Ectodermal cell (in vitro differentiated cells): ENCODE results near the gene POLD4.

ENCODE experiments used
- H3K27ac ChIP-seq: 2 replicates; pipeline ENCODE4 v1.7.0; 2013; ENCODE audit warnings: mild to moderate bottlenecking, low read depth, low read length; ENCODE audit not compliant: insufficient read depth, poor library complexity, severe bottlenecking
- H3K27me3 ChIP-seq: 2 replicates; pipeline ENCODE4 v1.7.0; 2013; ENCODE audit warnings: mild to moderate bottlenecking, low read length; ENCODE audit not compliant: insufficient read depth, control insufficient read depth, poor library complexity, severe bottlenecking
- H3K36me3 ChIP-seq: one replicate; pipeline ENCODE4 v1.7.0; 2013; ENCODE audit warnings: low read length; ENCODE audit not compliant: control insufficient read depth, insufficient read depth
- H3K4me1 ChIP-seq: one replicate; pipeline ENCODE4 v1.7.0; 2013; ENCODE audit warnings: low read length; ENCODE audit not compliant: control insufficient read depth, insufficient read depth
- H3K4me3 ChIP-seq: 2 replicates; pipeline ENCODE4 v1.7.0; 2013; ENCODE audit warnings: low read depth, low read length, control low read depth; ENCODE audit not compliant: insufficient read depth
- H3K9me3 ChIP-seq: 2 replicates; pipeline ENCODE4 v1.7.0; 2013; ENCODE audit warnings: mild to moderate bottlenecking, low read length, moderate library complexity; ENCODE audit not compliant: control insufficient read depth
- WGBS, 2 experiments: methylation state at CpG; one replicate each; pipeline ENCODE4 v1.1.7; 2013; ENCODE audit warnings: missing lambda C conversion rate in 2 of 2; 5-methylcytosine and 5-hydroxymethylcytosine counted together

Gene POLD4

DNA sequence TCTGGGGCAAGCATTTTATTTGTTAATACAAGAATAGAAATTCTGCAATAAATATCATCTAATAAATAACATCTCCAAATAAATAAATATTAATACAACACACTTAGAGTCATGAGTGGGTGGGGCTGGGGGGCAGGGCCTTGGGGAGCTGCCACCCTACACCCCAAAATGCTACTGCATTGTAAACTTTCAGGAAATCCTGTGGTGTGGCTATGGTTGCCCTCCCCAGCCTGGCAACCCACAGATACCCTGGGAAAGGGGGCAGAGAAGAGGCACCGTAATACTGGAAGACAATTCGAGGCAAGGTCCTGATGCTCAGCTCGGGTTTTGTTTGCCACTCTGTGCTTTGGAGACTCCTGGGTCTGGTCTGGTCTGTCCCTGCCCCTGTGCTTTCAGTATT lies 10.8 kb upstream of the POLD4 start:
- peaks cover 11% of the 10 kb centered on the region for H3K4me1 ChIP-seq
- H3K4me3 ChIP-seq: no peak overlapping the region
- no peaks in the 10 kb centered on the region for H3K9me3 ChIP-seq
- no peak overlapping the region for H3K27ac ChIP-seq
- H3K27me3 ChIP-seq: peaks cover 4% of the 10 kb centered on the region
- 86 to 93% methylated on average over 3 of the region's 3 CpGs for WGBS, 2 experiments
- no peaks in the 10 kb centered on the region for H3K36me3 ChIP-seq

DNA sequence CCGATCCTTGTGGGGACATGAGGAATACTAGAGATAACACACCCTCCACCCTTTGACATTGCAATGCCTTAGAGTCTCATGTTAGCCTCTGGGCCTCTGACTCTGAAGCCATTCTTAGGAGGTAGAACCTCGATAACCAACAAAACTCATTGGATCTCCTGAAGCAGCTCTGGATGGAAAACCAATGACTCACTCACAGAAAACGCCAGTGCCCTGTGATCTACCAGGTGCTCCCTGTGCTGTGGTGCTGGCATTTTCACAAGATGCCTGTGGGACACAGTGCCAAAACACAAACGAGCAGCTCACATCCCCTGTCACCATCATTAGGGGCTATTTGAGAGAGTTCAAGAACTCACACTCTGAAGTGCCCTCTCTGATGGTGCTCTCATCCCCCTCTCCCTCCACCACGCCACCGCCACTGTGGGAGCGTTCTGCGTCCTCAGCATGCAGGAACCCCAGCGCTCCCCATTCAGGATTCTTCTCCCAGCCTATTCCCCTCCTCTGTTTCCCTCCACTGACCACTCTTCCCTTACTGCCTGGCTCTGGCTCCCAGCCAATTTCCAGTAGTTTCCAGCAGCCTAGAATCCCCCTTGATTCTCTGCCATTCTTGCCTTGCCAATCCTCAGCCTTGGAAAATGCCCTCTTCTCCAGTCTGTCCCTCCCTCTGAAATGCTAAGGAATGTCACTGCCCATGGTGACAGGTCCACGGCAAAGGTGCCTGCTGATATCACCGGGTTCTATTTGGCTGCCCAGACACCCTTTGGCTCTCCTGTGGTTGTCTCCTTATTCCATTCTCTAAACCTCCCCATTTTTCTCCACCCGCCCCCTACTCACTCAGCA lies 4.7 kb upstream of the POLD4 start:
- H3K27me3 ChIP-seq: no peaks in the 10 kb centered on the region
- H3K9me3 ChIP-seq: no peaks in the 10 kb centered on the region
- no peaks in the 10 kb centered on the region for H3K36me3 ChIP-seq
- H3K27ac ChIP-seq: no peak overlapping the region
- WGBS, 2 experiments: 88 to 91% methylated on average over 12 of the region's 12 CpGs
- peaks cover 24% of the 10 kb centered on the region for H3K4me1 ChIP-seq
- H3K4me3 ChIP-seq: no peak overlapping the region

DNA sequence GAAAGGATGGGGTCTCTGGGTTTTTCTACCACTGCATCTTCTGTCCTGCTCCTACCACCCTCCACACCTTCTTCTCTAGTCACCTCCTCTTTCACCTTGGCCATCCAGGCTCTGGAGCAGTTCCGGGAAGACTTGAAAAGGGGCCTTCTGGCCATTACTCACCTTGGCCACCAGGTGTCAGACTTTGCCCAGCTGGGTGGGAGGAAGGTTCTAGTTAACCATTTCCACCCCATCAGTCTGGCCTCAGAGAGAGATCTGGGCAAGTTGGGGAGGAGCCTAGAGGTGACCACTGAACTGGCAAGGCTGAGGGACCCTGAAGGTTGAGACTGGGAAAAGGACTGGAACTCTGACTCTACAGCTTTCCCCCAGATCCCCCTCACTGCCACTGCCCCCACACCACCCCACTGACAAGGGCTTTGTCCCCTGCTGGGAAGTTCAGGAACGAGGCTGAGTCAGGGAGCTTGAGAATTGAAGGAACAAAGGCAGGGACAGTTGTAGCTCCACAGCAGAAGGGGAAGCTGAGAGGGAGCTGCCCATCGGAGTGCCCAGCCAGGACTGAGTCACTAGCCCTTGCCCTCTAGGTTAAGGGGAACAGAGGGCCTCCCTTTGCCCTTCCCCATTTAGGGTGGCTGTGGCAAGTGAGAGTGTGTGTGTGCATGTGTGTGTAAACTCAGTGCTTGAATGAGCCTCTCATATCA lies 3.7 kb upstream of the POLD4 start:
- H3K36me3 ChIP-seq: no peaks in the 10 kb centered on the region
- no peaks in the 10 kb centered on the region for H3K9me3 ChIP-seq
- no peak overlapping the region for H3K4me3 ChIP-seq
- 22 to 24% methylated on average over 3 of the region's 3 CpGs for WGBS, 2 experiments
- H3K27ac ChIP-seq: no peak overlapping the region
- H3K4me1 ChIP-seq: peaks cover 30% of the 10 kb centered on the region
- no peaks in the 10 kb centered on the region for H3K27me3 ChIP-seq

DNA sequence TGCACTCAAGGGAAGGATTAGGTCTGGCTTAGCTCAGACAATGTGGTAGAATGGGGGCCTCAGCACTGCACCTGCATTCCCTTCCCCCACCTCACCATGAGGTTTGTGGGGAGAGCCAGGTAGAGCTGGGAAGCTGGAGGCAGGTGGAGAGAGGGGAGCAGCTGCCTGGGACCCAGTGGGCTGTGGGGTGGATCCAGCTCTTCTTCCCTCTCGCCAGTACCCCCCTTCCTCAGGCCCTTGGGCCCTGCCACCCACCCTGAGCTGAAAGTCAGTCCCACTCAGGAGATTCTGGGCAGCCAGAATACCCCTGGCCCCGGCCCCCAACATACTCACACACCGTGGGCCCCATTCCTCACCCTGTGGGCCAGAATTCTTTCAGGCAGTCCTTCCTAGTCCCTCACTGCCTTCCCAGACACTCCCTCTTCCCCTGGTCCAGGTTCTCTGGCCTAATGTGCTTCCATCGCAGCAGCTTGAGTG lies 3.1 kb upstream of the POLD4 start:
- Histone ChIP-seq H3K27me3 (no peaks in the 10 kb centered on the region), H3K4me3 (no peak overlapping the region), H3K27ac (no peak overlapping the region), H3K36me3 (no peaks in the 10 kb centered on the region), H3K4me1 (peaks cover 30% of the 10 kb centered on the region), H3K9me3 (no peaks in the 10 kb centered on the region)
- 41 to 42% methylated on average over 4 of the region's 4 CpGs for WGBS, 2 experiments

DNA sequence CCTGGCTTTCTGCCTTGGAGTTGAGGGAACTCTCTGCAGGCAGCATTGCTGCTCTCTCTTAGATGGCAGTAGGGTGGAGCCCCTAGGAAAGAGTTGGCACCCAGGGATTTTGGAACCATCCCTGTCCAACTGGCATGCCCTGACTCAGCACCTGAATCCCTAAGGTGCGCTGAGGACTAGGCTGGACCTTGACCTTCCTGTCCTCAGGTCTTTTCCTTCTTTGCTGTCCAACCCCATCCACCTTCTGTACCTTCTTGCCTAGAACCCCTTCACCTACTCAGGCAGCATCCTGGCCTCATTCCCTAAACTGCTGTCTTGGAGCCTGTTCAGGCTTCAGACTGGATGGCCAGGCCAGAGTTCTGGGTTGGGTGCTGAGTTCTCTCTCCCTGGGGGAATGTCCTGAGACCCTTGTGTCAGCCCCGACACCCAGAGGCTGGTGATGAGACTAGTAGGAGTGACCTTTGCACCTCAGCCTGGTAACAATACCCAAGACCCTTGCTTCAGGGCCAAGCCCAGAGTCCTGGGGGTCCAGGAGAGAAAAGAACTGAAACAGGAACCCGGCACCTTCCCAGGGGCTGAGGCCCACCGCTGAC lies 2.5 kb upstream of the POLD4 start:
- no peaks in the 10 kb centered on the region for H3K36me3 ChIP-seq
- 79 to 81% methylated on average over 4 of the region's 4 CpGs for WGBS, 2 experiments
- no peak overlapping the region for H3K4me3 ChIP-seq
- no peak overlapping the region for H3K27ac ChIP-seq
- H3K27me3 ChIP-seq: no peaks in the 10 kb centered on the region
- no peaks in the 10 kb centered on the region for H3K9me3 ChIP-seq
- H3K4me1 ChIP-seq: peaks cover 30% of the 10 kb centered on the region

DNA sequence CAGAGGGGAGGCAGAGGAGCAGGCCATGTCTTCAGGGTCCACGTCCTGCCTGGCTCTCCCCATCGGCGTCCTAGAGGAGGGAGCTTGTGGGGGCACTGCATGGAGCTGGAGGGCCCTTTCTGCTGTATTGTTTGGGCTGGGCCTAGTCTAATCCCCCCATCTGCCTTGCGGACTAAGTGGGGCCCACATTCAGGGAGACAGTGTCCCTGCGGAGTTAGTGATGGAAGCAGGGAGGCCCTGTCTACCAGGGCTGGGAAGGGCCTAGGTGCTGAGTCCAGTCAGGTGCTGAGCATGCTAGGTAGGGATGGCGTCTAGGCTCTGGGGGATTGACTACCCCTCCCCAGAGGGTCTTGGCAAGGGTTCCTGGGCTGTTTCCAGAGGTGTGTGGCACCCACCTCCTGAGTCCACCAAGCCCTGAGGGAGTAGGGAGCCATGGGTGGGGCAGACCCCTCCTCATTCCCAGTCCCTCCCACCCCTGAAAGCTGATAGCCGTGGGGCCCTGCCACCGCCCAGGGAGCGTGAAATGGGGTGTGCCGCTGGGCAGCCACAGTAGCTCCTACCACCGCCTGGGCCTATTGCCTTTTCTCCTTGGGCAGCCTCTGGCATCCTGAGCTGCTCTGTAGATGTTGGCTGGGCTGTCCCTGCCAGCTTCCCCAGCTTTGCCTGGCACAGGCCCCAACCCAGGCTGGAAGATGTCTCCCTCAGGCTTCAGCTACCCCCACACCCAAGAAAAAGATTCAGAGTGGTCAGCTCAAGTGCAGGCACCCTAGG lies 1.9 kb upstream of the POLD4 start:
- no peaks in the 10 kb centered on the region for H3K27me3 ChIP-seq
- H3K36me3 ChIP-seq: no peaks in the 10 kb centered on the region
- H3K4me3 ChIP-seq: no peak overlapping the region
- no peaks in the 10 kb centered on the region for H3K9me3 ChIP-seq
- peaks cover 30% of the 10 kb centered on the region for H3K4me1 ChIP-seq
- H3K27ac ChIP-seq: no peak overlapping the region
- 86 to 87% methylated on average over 11 of the region's 11 CpGs for WGBS, 2 experiments

DNA sequence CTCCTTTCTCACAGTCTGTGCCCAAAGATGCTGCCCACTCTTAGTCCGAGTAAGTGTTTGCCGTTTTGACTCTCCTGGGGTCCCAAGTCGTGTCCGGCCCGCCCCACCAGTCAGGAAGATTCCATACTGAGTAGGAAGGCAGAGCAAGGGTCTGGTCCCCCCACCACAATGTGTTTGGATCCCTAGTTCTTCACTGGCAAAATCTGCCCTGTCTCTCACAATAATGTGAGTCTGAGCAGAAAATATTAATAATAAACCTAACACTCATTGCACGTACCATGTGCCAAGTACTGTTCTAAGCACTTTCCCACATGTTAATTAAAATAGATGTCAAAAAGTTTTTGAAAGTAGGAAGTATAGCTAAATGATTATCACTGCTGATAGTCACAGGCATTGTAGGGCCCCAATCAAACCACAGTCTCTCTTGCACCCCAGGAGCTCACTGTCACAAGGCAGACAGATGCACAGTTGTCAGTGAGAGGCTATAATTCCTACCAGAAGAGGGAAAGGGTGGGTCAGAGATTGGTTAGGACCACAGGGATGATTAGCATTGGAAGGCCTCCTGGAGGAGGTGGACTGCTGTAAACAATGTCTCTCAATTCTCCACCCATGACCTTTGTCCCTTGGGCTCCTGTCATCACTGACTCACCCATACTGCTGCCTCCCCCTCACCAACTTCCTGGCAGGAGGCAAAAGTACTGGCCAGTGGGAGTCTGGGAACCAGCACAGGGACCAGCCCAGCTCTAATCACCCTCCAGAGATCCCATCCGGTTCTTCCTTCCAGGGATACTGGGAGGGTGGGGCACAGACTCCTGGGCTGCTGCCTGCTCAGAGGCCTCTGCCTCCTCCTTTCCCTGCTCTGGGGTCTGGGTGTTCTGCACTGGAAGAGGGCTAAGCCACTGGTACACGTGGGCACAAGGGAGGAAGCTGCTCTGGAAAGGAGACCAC lies 1.0 kb upstream of the POLD4 start:
- H3K4me1 ChIP-seq: peaks cover 30% of the 10 kb centered on the region

DNA sequence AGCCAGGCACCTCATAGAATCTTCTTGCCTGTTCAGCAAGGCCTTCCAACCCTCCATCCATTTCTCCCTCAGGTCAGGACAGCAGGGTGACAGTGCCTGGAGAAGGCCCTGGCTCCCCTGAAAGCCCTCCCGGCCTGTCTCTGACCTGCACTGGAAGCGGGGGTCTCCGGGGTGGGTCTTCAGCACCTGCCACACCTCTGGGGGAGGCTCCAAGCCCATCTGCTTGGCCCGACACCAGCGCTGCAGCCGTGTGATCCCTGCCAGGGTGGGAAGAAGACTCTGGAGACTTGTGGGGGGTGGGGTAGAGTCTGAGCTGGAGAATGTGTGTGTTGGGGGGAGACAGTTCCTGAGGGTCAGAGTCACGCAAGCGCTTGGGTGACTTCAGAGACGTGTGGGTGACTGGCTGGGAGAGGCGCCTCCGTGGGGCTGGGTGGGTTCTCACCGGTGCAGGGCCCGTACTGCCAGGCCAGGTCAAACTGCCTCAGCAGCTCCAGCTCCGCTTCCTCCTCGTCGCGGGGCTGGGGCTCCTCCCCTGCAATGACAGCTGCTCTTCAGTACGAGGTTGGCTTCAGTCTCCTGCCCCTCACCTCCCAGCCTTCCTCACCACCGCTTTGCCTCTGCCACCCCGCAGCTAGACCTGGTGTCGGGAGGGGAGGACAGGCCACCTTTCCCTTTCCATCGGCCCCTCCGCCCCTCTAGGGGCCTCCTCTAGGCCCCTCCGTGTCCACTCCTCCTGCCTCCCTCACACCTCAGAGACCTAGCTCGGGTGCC lies 615 bp downstream of the POLD4 start:
- no peaks in the 10 kb centered on the region for H3K36me3 ChIP-seq
- WGBS, 2 experiments: 36 to 37% methylated on average over 25 of the region's 25 CpGs
- H3K27ac ChIP-seq: peak overlapping the region; percentile 73
- no peaks in the 10 kb centered on the region for H3K27me3 ChIP-seq
- H3K9me3 ChIP-seq: no peaks in the 10 kb centered on the region
- H3K4me3 ChIP-seq: peak overlapping the region; percentile 61
- H3K4me1 ChIP-seq: peaks cover 30% of the 10 kb centered on the region

More for the DNA sequence above, 1.0 kb upstream of the POLD4 start:
- no peaks in the 10 kb centered on the region for H3K27me3 ChIP-seq
- H3K9me3 ChIP-seq: no peaks in the 10 kb centered on the region
- 48 to 51% methylated on average over 7 to 8 of the region's 8 CpGs for WGBS, 2 experiments
- H3K36me3 ChIP-seq: no peaks in the 10 kb centered on the region
- peak overlapping the region; percentile 61 for H3K4me3 ChIP-seq
- H3K27ac ChIP-seq: peak overlapping the region; percentile 55
